T-helper 17 cell (primary cell): ENCODE measurements around the gene TMPRSS2. TPM values are rescaled to one million over a fixed set of nuclear protein-coding genes. Genes with fewer than 3 reads are reported as not detected.

Experiments used
- ATAC-seq: fragments of 150-1000 bp; cut with Tn5 transposase; 2 replicates; pipeline ENCODE4 v1.10.0; 2021; ENCODE audit warnings: mild to moderate bottlenecking, moderate library complexity
- DNase-seq, 3 donors: peaks; one replicate each; pipeline versions ENCODE4 v3.0.0 to v3.0.0-alpha.2; 2020 to 2021
- H3K9me3 ChIP-seq: one replicate; pipeline ENCODE4 v1.7.0; 2013; ENCODE audit warnings: low read length, mild to moderate bottlenecking; ENCODE audit not compliant: control insufficient read depth, poor library complexity, severe bottlenecking
- H3K27ac Mint-ChIP-seq: one replicate; pipeline ENCODE4 v1.8.0; 2022; ENCODE audit warnings: mild to moderate bottlenecking, moderate library complexity, mixed read lengths
- H3K27me3 Mint-ChIP-seq: one replicate; pipeline ENCODE4 v1.8.0; 2022; ENCODE audit warnings: mixed read lengths
- H3K36me3 Mint-ChIP-seq: one replicate; pipeline ENCODE4 v1.8.0; 2022; ENCODE audit warnings: low read depth, mixed read lengths
- H3K4me1 Mint-ChIP-seq: one replicate; pipeline ENCODE4 v1.8.0; 2022; ENCODE audit warnings: mild to moderate bottlenecking, mixed read lengths
- H3K4me3 Mint-ChIP-seq: one replicate; pipeline ENCODE4 v1.8.0; 2022; ENCODE audit warnings: mild to moderate bottlenecking, moderate library complexity, mixed read lengths
- total RNA-seq, 4 donors: library from RNA in 2 of 4; stranded (reverse) in 2 of 4; gene quantifications; one replicate each; pipeline ENCODE4 v1.2.3 and lab custom pipeline; 2022 to 2026

Gene TMPRSS2
- total RNA-seq, 2 donors from 2014 or later = not detected

- Mint-ChIP-seq H3K27me3 (peaks cover 28% of the 10 kb centered on the region), H3K27ac (no peak overlapping the region)
Measured at GRCh38 chr21:41526478-41527087, 18.6 kb upstream of the TMPRSS2 start.

GRCh38 chr21:41523175-41523574, 15.2 kb upstream of the TMPRSS2 start:
- H3K4me3 Mint-ChIP-seq = no peak overlapping the region
- peak overlapping the region; percentile 83 for H3K27ac Mint-ChIP-seq
- H3K27me3 Mint-ChIP-seq = peaks cover 16% of the 10 kb centered on the region
- ATAC-seq (no peak), DNase-seq (no peak)
- peaks cover 20% of the 10 kb centered on the region for H3K4me1 Mint-ChIP-seq
- H3K36me3 Mint-ChIP-seq = no peaks in the 10 kb centered on the region
- no peaks in the 10 kb centered on the region for H3K9me3 ChIP-seq

More at GRCh38 chr21:41526478-41527087, 18.6 kb upstream of the TMPRSS2 start:
- H3K9me3 ChIP-seq = no peaks in the 10 kb centered on the region
- no peaks in the 10 kb centered on the region for H3K36me3 Mint-ChIP-seq
- H3K4me3 Mint-ChIP-seq = no peak overlapping the region
- no peak for ATAC-seq
- no peak for DNase-seq
- peaks cover 13% of the 10 kb centered on the region for H3K4me1 Mint-ChIP-seq

GRCh38 chr21:41521489-41522027, 13.6 kb upstream of the TMPRSS2 start:
- H3K27me3 Mint-ChIP-seq = peaks cover 7% of the 10 kb centered on the region
- peaks cover 20% of the 10 kb centered on the region for H3K4me1 Mint-ChIP-seq
- peak overlapping the region; percentile 47 for H3K4me3 Mint-ChIP-seq
- DNase-seq (no peak), ATAC-seq (peak; percentile 78)
- H3K27ac Mint-ChIP-seq = peak overlapping the region; percentile 74
- no peaks in the 10 kb centered on the region for H3K36me3 Mint-ChIP-seq
- no peaks in the 10 kb centered on the region for H3K9me3 ChIP-seq

- H3K4me1 Mint-ChIP-seq = peaks cover 18% of the 10 kb centered on the region
- ATAC-seq = peak; percentile 61
- H3K27ac Mint-ChIP-seq = peak overlapping the region; percentile 74
- H3K9me3 ChIP-seq = no peaks in the 10 kb centered on the region
- H3K27me3 Mint-ChIP-seq = no peaks in the 10 kb centered on the region
- H3K4me3 Mint-ChIP-seq = no peak overlapping the region
- H3K36me3 Mint-ChIP-seq = no peaks in the 10 kb centered on the region
- no peak for DNase-seq
Measured at GRCh38 chr21:41520560-41521442, 12.8 kb upstream of the TMPRSS2 start.

GRCh38 chr21:41519806-41520559, 12.0 kb upstream of the TMPRSS2 start:
- H3K9me3 ChIP-seq = no peaks in the 10 kb centered on the region
- no peak overlapping the region for H3K27ac Mint-ChIP-seq
- H3K4me1 Mint-ChIP-seq = peaks cover 18% of the 10 kb centered on the region
- no peaks in the 10 kb centered on the region for H3K27me3 Mint-ChIP-seq
- ATAC-seq = no peak
- DNase-seq = no peak
- no peak overlapping the region for H3K4me3 Mint-ChIP-seq
- H3K36me3 Mint-ChIP-seq = no peaks in the 10 kb centered on the region

GRCh38 chr21:41518757-41519156, 10.8 kb upstream of the TMPRSS2 start:
- no peaks in the 10 kb centered on the region for H3K9me3 ChIP-seq
- peaks cover 4% of the 10 kb centered on the region for H3K27me3 Mint-ChIP-seq
- H3K36me3 Mint-ChIP-seq = no peaks in the 10 kb centered on the region
- ATAC-seq (no peak), DNase-seq (no peak)
- no peak overlapping the region for H3K4me3 Mint-ChIP-seq
- H3K4me1 Mint-ChIP-seq = peaks cover 18% of the 10 kb centered on the region
- no peak overlapping the region for H3K27ac Mint-ChIP-seq

- no peaks in the 10 kb centered on the region for H3K9me3 ChIP-seq
- H3K4me3 Mint-ChIP-seq = no peak overlapping the region
- no peak overlapping the region for H3K27ac Mint-ChIP-seq
- H3K36me3 Mint-ChIP-seq = no peaks in the 10 kb centered on the region
- DNase-seq (no peak), ATAC-seq (no peak)
- H3K4me1 Mint-ChIP-seq = peaks cover 6% of the 10 kb centered on the region
- peaks cover 29% of the 10 kb centered on the region for H3K27me3 Mint-ChIP-seq
Measured at GRCh38 chr21:41511858-41512257, 3.9 kb upstream of the TMPRSS2 start.

- DNase-seq = no peak
Measured at GRCh38 chr21:41510500-41510899, 2.5 kb upstream of the TMPRSS2 start.

GRCh38 chr21:41509733-41510132, 1.8 kb upstream of the TMPRSS2 start:
- no peak overlapping the region for H3K27ac Mint-ChIP-seq
- H3K4me3 Mint-ChIP-seq = no peak overlapping the region
- peaks cover 38% of the 10 kb centered on the region for H3K27me3 Mint-ChIP-seq
- H3K4me1 Mint-ChIP-seq = peaks cover 8% of the 10 kb centered on the region
- ATAC-seq (no peak), DNase-seq (no peak)
- H3K9me3 ChIP-seq = no peaks in the 10 kb centered on the region
- no peaks in the 10 kb centered on the region for H3K36me3 Mint-ChIP-seq

More at GRCh38 chr21:41510500-41510899, 2.5 kb upstream of the TMPRSS2 start:
- no peaks in the 10 kb centered on the region for H3K9me3 ChIP-seq
- no peaks in the 10 kb centered on the region for H3K36me3 Mint-ChIP-seq
- peaks cover 35% of the 10 kb centered on the region for H3K27me3 Mint-ChIP-seq
- no peak overlapping the region for H3K27ac Mint-ChIP-seq
- H3K4me1 Mint-ChIP-seq = peaks cover 8% of the 10 kb centered on the region
- no peak for ATAC-seq
- H3K4me3 Mint-ChIP-seq = no peak overlapping the region

- H3K27ac Mint-ChIP-seq = peak overlapping the region; percentile 37
- DNase-seq (no peak), ATAC-seq (no peak)
- peaks cover 5% of the 10 kb centered on the region for H3K36me3 Mint-ChIP-seq
- no peak overlapping the region for H3K4me3 Mint-ChIP-seq
- H3K27me3 Mint-ChIP-seq = peaks cover 42% of the 10 kb centered on the region
- H3K4me1 Mint-ChIP-seq = peaks cover 14% of the 10 kb centered on the region
- no peaks in the 10 kb centered on the region for H3K9me3 ChIP-seq
Measured at GRCh38 chr21:41509145-41509496, 1.2 kb upstream of the TMPRSS2 start.

- H3K9me3 ChIP-seq = no peaks in the 10 kb centered on the region
- peaks cover 5% of the 10 kb centered on the region for H3K36me3 Mint-ChIP-seq
- ATAC-seq (no peak), DNase-seq (no peak)
- peaks cover 46% of the 10 kb centered on the region for H3K27me3 Mint-ChIP-seq
- peak overlapping the region; percentile 67 for H3K4me3 Mint-ChIP-seq
- peaks cover 15% of the 10 kb centered on the region for H3K4me1 Mint-ChIP-seq
- H3K27ac Mint-ChIP-seq = no peak overlapping the region
Measured at GRCh38 chr21:41508415-41509144, 622 bp upstream of the TMPRSS2 start.

- Mint-ChIP-seq H3K27me3 (peaks cover 55% of the 10 kb centered on the region), H3K36me3 (peaks cover 5% of the 10 kb centered on the region), H3K4me3 (peak overlapping the region; percentile 71), H3K4me1 (peaks cover 15% of the 10 kb centered on the region), H3K27ac (no peak overlapping the region)
- no peaks in the 10 kb centered on the region for H3K9me3 ChIP-seq
- DNase-seq (no peak), ATAC-seq (no peak)
Measured at GRCh38 chr21:41506611-41507520, 1.1 kb downstream of the TMPRSS2 start.
